ENCODE results near the gene SURF2. TPM values are rescaled to one million over a fixed set of nuclear protein-coding genes. Genes with fewer than 3 reads are reported as not detected.

Gene SURF2
- total RNA-seq, 2 experiments from 2014 or later = 18.4 to 20.7 TPM

GRCh38 chr9:133355881-133356357, 431 bp upstream of the SURF2 start:
- peak overlapping the region; percentile 90 for H3K27ac Mint-ChIP-seq
- POLR2A ChIA-PET = interaction anchor here (0.8 to 8.7 kb wide), 8 partner anchors 8 to 124 kb away, joined by 3 to 160 read pairs (median 6); partner anchors contain the start of genes MED22, RPL7A, SLC2A6 and STKLD1
- ATAC-seq (peak; percentile 45), DNase-seq (no peak)
- CTCF ChIA-PET = interaction anchor here (0.7 to 5.3 kb wide), 9 partner anchors 9 to 175 kb away, joined by 3 to 54 read pairs (median 7); no protein-coding TSS in a partner anchor
- peak overlapping the region; percentile 86 for H3K4me3 Mint-ChIP-seq
- no peaks in the 10 kb centered on the region for H3K27me3 Mint-ChIP-seq (ENCODE audit: low read depth)
- peaks cover 56% of the 10 kb centered on the region for H3K4me1 Mint-ChIP-seq (ENCODE audit: low read depth)
- peaks cover 44% of the 10 kb centered on the region for H3K36me3 Mint-ChIP-seq (ENCODE audit: low read depth)
- H3K9me3 Mint-ChIP-seq (ENCODE audit: insufficient read depth) = no peaks in the 10 kb centered on the region

- Mint-ChIP-seq H3K4me1 (ENCODE audit: low read depth) (peaks cover 52% of the 10 kb centered on the region), H3K4me3 (peak overlapping the region; percentile 78), H3K27me3 (ENCODE audit: low read depth) (no peaks in the 10 kb centered on the region)
Measured at GRCh38 chr9:133357656-133358055, 1.3 kb downstream of the SURF2 start.

GRCh38 chr9:133359399-133360175, 3.2 kb downstream of the SURF2 start:
- H3K27me3 Mint-ChIP-seq (ENCODE audit: low read depth) = no peaks in the 10 kb centered on the region
- H3K9me3 Mint-ChIP-seq (ENCODE audit: insufficient read depth) = no peaks in the 10 kb centered on the region
- peak; percentile 43 for DNase-seq
- H3K36me3 Mint-ChIP-seq (ENCODE audit: low read depth) = peaks cover 58% of the 10 kb centered on the region
- ATAC-seq = no peak
- H3K4me1 Mint-ChIP-seq (ENCODE audit: low read depth) = peaks cover 40% of the 10 kb centered on the region
- H3K4me3 Mint-ChIP-seq = peak overlapping the region; percentile 22
- CTCF ChIA-PET = interaction anchor here (1.0 to 5.3 kb wide), 5 partner anchors 11 to 127 kb away, joined by 4 to 54 read pairs (median 4); partner anchors contain the start of genes MED22 and RPL7A
- peak overlapping the region; percentile 9 for H3K27ac Mint-ChIP-seq
- POLR2A ChIA-PET = interaction anchor here (0.6 to 8.7 kb wide), 5 partner anchors 10 to 244 kb away, joined by 3 to 160 read pairs (median 4); partner anchors contain the start of genes MED22 and RPL7A

More at GRCh38 chr9:133357656-133358055, 1.3 kb downstream of the SURF2 start:
- peaks cover 47% of the 10 kb centered on the region for H3K36me3 Mint-ChIP-seq (ENCODE audit: low read depth)
- ChIA-PET CTCF (interaction anchor here (0.9 to 5.3 kb wide), 2 partner anchors 9 to 15 kb away, joined by 3 to 54 read pairs; no protein-coding TSS in a partner anchor), POLR2A (interaction anchor here (0.8 to 8.7 kb wide), 3 partner anchors 10 to 58 kb away, joined by 4 to 160 read pairs (median 23); partner anchors contain the start of genes MED22 and RPL7A)
- no peak for DNase-seq
- ATAC-seq = no peak
- H3K9me3 Mint-ChIP-seq (ENCODE audit: insufficient read depth) = no peaks in the 10 kb centered on the region
- H3K27ac Mint-ChIP-seq = peak overlapping the region; percentile 62

GRCh38 chr9:133360400-133361393, 4.3 kb downstream of the SURF2 start:
- H3K36me3 Mint-ChIP-seq (ENCODE audit: low read depth) = peaks cover 68% of the 10 kb centered on the region
- H3K27me3 Mint-ChIP-seq (ENCODE audit: low read depth) = no peaks in the 10 kb centered on the region
- no peaks in the 10 kb centered on the region for H3K9me3 Mint-ChIP-seq (ENCODE audit: insufficient read depth)
- H3K4me3 Mint-ChIP-seq = no peak overlapping the region
- H3K4me1 Mint-ChIP-seq (ENCODE audit: low read depth) = peaks cover 40% of the 10 kb centered on the region
- ChIA-PET POLR2A (interaction anchor here (1.7 to 8.7 kb wide), 2 partner anchors 9 to 14 kb away, joined by 4 to 160 read pairs; no protein-coding TSS in a partner anchor), CTCF (interaction anchor here (1.2 to 1.6 kb wide), 3 partner anchors 10 to 126 kb away, joined by 4 to 16 read pairs (median 4); no protein-coding TSS in a partner anchor)
- no peak for ATAC-seq
- DNase-seq = no peak
- H3K27ac Mint-ChIP-seq = peak overlapping the region; percentile 82

GRCh38 chr9:133361507-133362092, 5.2 kb downstream of the SURF2 start:
- H3K27ac Mint-ChIP-seq = peak overlapping the region; percentile 82
- peaks cover 45% of the 10 kb centered on the region for H3K4me1 Mint-ChIP-seq (ENCODE audit: low read depth)
- no peaks in the 10 kb centered on the region for H3K9me3 Mint-ChIP-seq (ENCODE audit: insufficient read depth)
- DNase-seq (no peak), ATAC-seq (no peak)
- CTCF ChIA-PET = interaction anchor here (0.5 to 1.3 kb wide), 3 partner anchors 9 to 27 kb away, joined by 3 to 5 read pairs (median 3); no protein-coding TSS in a partner anchor
- no peak overlapping the region for H3K4me3 Mint-ChIP-seq
- no peaks in the 10 kb centered on the region for H3K27me3 Mint-ChIP-seq (ENCODE audit: low read depth)
- POLR2A ChIA-PET = interaction anchor here (0.5 to 8.7 kb wide), 4 partner anchors 8 to 29 kb away, joined by 4 to 160 read pairs (median 9); no protein-coding TSS in a partner anchor
- H3K36me3 Mint-ChIP-seq (ENCODE audit: low read depth) = peaks cover 77% of the 10 kb centered on the region

- H3K27ac Mint-ChIP-seq = peak overlapping the region; percentile 82
Measured at GRCh38 chr9:133362359-133363044, 6.2 kb downstream of the SURF2 start.

GRCh38 chr9:133366435-133366834, 10.1 kb downstream of the SURF2 start:
- Mint-ChIP-seq H3K36me3 (ENCODE audit: low read depth) (peaks cover 83% of the 10 kb centered on the region), H3K4me1 (ENCODE audit: low read depth) (peaks cover 53% of the 10 kb centered on the region), H3K4me3 (no peak overlapping the region), H3K27me3 (ENCODE audit: low read depth) (no peaks in the 10 kb centered on the region), H3K9me3 (ENCODE audit: insufficient read depth) (no peaks in the 10 kb centered on the region), H3K27ac (peak overlapping the region; percentile 14)
- POLR2A ChIA-PET = interaction anchor here (1.3 to 11.5 kb wide), 3 partner anchors 9 to 23 kb away, joined by 3 to 160 read pairs (median 5); partner anchors contain the start of genes SURF1 and SURF2
- DNase-seq (no peak), ATAC-seq (no peak)
- CTCF ChIA-PET = interaction anchor here (0.9 to 1.7 kb wide), 3 partner anchors 9 to 219 kb away, joined by 3 to 4 read pairs (median 3); no protein-coding TSS in a partner anchor

More at GRCh38 chr9:133362359-133363044, 6.2 kb downstream of the SURF2 start:
- CTCF ChIA-PET = interaction anchor here (0.8 to 1.3 kb wide), 4 partner anchors 8 to 42 kb away, joined by 3 to 5 read pairs (median 4); no protein-coding TSS in a partner anchor
- no peak for ATAC-seq
- Mint-ChIP-seq H3K4me1 (ENCODE audit: low read depth) (peaks cover 43% of the 10 kb centered on the region), H3K27me3 (ENCODE audit: low read depth) (no peaks in the 10 kb centered on the region), H3K9me3 (ENCODE audit: insufficient read depth) (no peaks in the 10 kb centered on the region), H3K4me3 (no peak overlapping the region), H3K36me3 (ENCODE audit: low read depth) (peaks cover 84% of the 10 kb centered on the region)
- POLR2A ChIA-PET = interaction anchor here (0.9 to 2.0 kb wide), 5 partner anchors 9 to 16 kb away, joined by 3 to 14 read pairs (median 4); partner anchors contain the start of gene STKLD1
- no peak for DNase-seq

- no peaks in the 10 kb centered on the region for H3K27me3 Mint-ChIP-seq (ENCODE audit: low read depth)
- H3K4me3 Mint-ChIP-seq = no peak overlapping the region
- ATAC-seq = no peak
- H3K4me1 Mint-ChIP-seq (ENCODE audit: low read depth) = peaks cover 57% of the 10 kb centered on the region
- ChIA-PET POLR2A (interaction anchor here (11.5 kb wide), 1 partner anchor 10 kb away, joined by 160 read pairs; the partner anchor contains the start of genes SURF1 and SURF2), CTCF (interaction anchor here (1.3 kb wide), 1 partner anchor 10 kb away, joined by 3 read pairs; no protein-coding TSS in a partner anchor)
- no peaks in the 10 kb centered on the region for H3K9me3 Mint-ChIP-seq (ENCODE audit: insufficient read depth)
- peak overlapping the region; percentile 22 for H3K27ac Mint-ChIP-seq
- peaks cover 82% of the 10 kb centered on the region for H3K36me3 Mint-ChIP-seq (ENCODE audit: low read depth)
- DNase-seq = no peak
Measured at GRCh38 chr9:133367221-133367620, 10.9 kb downstream of the SURF2 start.

GRCh38 chr9:133367778-133368177, 11.4 kb downstream of the SURF2 start:
- Mint-ChIP-seq H3K9me3 (ENCODE audit: insufficient read depth) (no peaks in the 10 kb centered on the region), H3K36me3 (ENCODE audit: low read depth) (peaks cover 84% of the 10 kb centered on the region), H3K27me3 (ENCODE audit: low read depth) (no peaks in the 10 kb centered on the region), H3K4me1 (ENCODE audit: low read depth) (peaks cover 62% of the 10 kb centered on the region), H3K27ac (no peak overlapping the region), H3K4me3 (no peak overlapping the region)
- CTCF ChIA-PET = no interaction called here
- DNase-seq = no peak
- POLR2A ChIA-PET = interaction anchor here (1.1 to 11.5 kb wide), 2 partner anchors 11 to 20 kb away, joined by 9 to 160 read pairs; partner anchors contain the start of genes MED22, RPL7A, SURF1 and SURF2
- ATAC-seq = no peak

Data from activated CD8-positive, alpha-beta T cell treated with anti-CD3 and anti-CD28 coated beads, Interleukin-2, amount 10 ng/mL, durations not matched to agents 7 days and 5 days (primary cell).